CD4-positive, alpha-beta T cell (primary cell): ENCODE results near the gene MAGEA1. TPM values are rescaled to one million over a fixed set of nuclear protein-coding genes. Genes with fewer than 3 reads are reported as not detected.
"Not testable (repeated sequence)": the region's sequence is repeated elsewhere in the genome, so short reads cannot be mapped to it uniquely, and the experiment has no call there.

Experiments
- ATAC-seq: fragments of 200-7000 bp; cut with Tn5 transposase; one replicate; pipeline ENCODE4 v1.10.0; 2022; ENCODE audit warnings: mild to moderate bottlenecking; ENCODE audit not compliant: poor library complexity
- CTCF ChIA-PET: fragments of 350-600 bp; sonication (Branson Sonifier 250); formaldehyde crosslinking; loops from one replicate; lab custom pipeline; 2021; ENCODE audit warnings: antibody characterized with exemption, inconsistent platforms; lab: Charles Lee
- POLR2A ChIA-PET: fragments of 350-600 bp; sonication (Branson Sonifier 250); formaldehyde crosslinking; loops from one replicate; lab custom pipeline; 2021; ENCODE audit warnings: antibody characterized with exemption, inconsistent platforms; lab: Charles Lee
- DNase-seq, 14 experiments: peaks; one replicate each; pipeline ENCODE4 v3.0.0-alpha.2; 2013 to 2020; ENCODE audit warnings: mixed read lengths in 2 of 14
- H3K27ac ChIP-seq, 2 donors: one replicate each; pipeline versions ENCODE4 v1.5.1 to v1.7.0; 2013; ENCODE audit warnings: low read length in 2 of 2, low read depth in 1 of 2, mild to moderate bottlenecking in 1 of 2
- H3K27me3 ChIP-seq, 2 experiments: 1 replicate in 1 of 2; 2 replicates in 1 of 2; pipeline versions ENCODE4 v1.6.1 to v1.7.0; 2013; ENCODE audit warnings: low read length in 2 of 2, control low read depth in 1 of 2, mild to moderate bottlenecking in 1 of 2, moderate library complexity in 1 of 2; ENCODE audit not compliant: insufficient read depth in 2 of 2, control insufficient read depth in 1 of 2
- H3K36me3 ChIP-seq: one replicate; pipeline ENCODE4 v1.6.1; 2013; ENCODE audit warnings: low read length, control low read depth; ENCODE audit not compliant: insufficient read depth
- H3K4me1 ChIP-seq: one replicate; pipeline ENCODE4 v1.6.1; 2013; ENCODE audit warnings: low read length, control low read depth; ENCODE audit not compliant: insufficient read depth
- H3K4me3 ChIP-seq: one replicate; pipeline ENCODE4 v1.5.1; 2013; ENCODE audit warnings: mild to moderate bottlenecking, low read length, moderate library complexity
- H3K9me3 ChIP-seq, 2 experiments: 1 replicate in 1 of 2; 2 replicates in 1 of 2; pipeline versions ENCODE4 v1.6.1 to v1.7.0; 2013; ENCODE audit warnings: low read length in 2 of 2, mild to moderate bottlenecking in 2 of 2, control low read depth in 1 of 2, moderate library complexity in 1 of 2; ENCODE audit not compliant: control insufficient read depth in 1 of 2, insufficient read depth in 1 of 2
- H3K27ac Mint-ChIP-seq: one replicate; pipeline ENCODE4 v1.8.0; 2020; ENCODE audit warnings: mixed read lengths
- H3K27me3 Mint-ChIP-seq: one replicate; pipeline ENCODE4 v1.8.0; 2021; ENCODE audit warnings: mixed read lengths
- H3K36me3 Mint-ChIP-seq: one replicate; pipeline ENCODE4 v1.8.0; 2021; ENCODE audit warnings: low read depth, mixed read lengths
- H3K4me1 Mint-ChIP-seq: one replicate; pipeline ENCODE4 v1.8.0; 2021; ENCODE audit warnings: low read depth, mixed read lengths
- H3K4me3 Mint-ChIP-seq: one replicate; pipeline ENCODE4 v1.8.0; 2020; ENCODE audit warnings: mild to moderate bottlenecking, mixed read lengths
- H3K9me3 Mint-ChIP-seq: one replicate; pipeline ENCODE4 v1.8.0; 2020; ENCODE audit warnings: mixed read lengths
- CTCF ChIP-seq: fragments of 200-600 bp; IDR thresholded peaks from one replicate; pipeline ENCODE4 v1.8.0; 2022; ENCODE audit warnings: antibody characterized with exemption, mild to moderate bottlenecking
- intact Hi-C, 2 experiments: fragments of 100-400 bp; cut with DNase I in 1 of 2; cut with micrococcal nuclease in 1 of 2; formaldehyde crosslinking; loops; one replicate each; pipeline versions ENCODE4 v1.15.1 to v1.9.0; 2023 to 2025; cut with DNase I, micrococcal nuclease
- polyA plus RNA-seq, 2 donors: library from polyadenylated mRNA; unstranded; fragments of 120-200 nt; gene quantifications; one replicate each; pipeline ENCODE4 v1.2.1, GENCODE V29; 2013
- total RNA-seq, 174 experiments: library from RNA in 2 of 174; stranded (reverse) in 2 of 174; gene quantifications; one replicate each; pipeline ENCODE4 v1.2.3 and lab custom pipeline; 2021 to 2026

The MAGEA1 gene, protein sequence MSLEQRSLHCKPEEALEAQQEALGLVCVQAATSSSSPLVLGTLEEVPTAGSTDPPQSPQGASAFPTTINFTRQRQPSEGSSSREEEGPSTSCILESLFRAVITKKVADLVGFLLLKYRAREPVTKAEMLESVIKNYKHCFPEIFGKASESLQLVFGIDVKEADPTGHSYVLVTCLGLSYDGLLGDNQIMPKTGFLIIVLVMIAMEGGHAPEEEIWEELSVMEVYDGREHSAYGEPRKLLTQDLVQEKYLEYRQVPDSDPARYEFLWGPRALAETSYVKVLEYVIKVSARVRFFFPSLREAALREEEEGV
- total RNA-seq, result not detected
- polyA plus RNA-seq (2013, experiment 1 of 2), result not detected
- polyA plus RNA-seq (2013, experiment 2 of 2), result not detected
- 0 to 0.08 (median 0) reads per million in 172 experiments for total RNA-seq (lab: John Stamatoyannopoulos, UW)

GRCh38 chrX:153179131-153179530 lies at the start of gene MAGEA1:
MAGEA1 (plus strand) TSS chrX:153179284; CDS start chrX:153182390, 3,106 bp downstream.
- H3K27ac ChIP-seq, result no peak within 1 kb of the TSS
- CTCF ChIA-PET, result no interaction called here
- POLR2A ChIA-PET, result no interaction called here
- Mint-ChIP-seq H3K36me3 (no peaks in the 10 kb centered on the region), H3K9me3 (no peaks in the 10 kb centered on the region), H3K4me1 (no peaks in the 10 kb centered on the region), H3K27ac (no peak within 1 kb of the TSS), H3K4me3 (no peak within 1 kb of the TSS), H3K27me3 (no peaks in the 10 kb centered on the region)
- no peaks in the 10 kb centered on the region for H3K27me3 ChIP-seq
- H3K9me3 ChIP-seq, result no peaks in the 10 kb centered on the region
- H3K4me3 ChIP-seq, result no peak within 1 kb of the TSS
- TF ChIP-seq CTCF, result no peak
- no peaks in the 10 kb centered on the region for H3K4me1 ChIP-seq
- H3K36me3 ChIP-seq, result no peaks in the 10 kb centered on the region
- no peak for ATAC-seq
- intact Hi-C loops, result no loop called here
- no peak for DNase-seq

- H3K36me3 Mint-ChIP-seq, H3K36me3 ChIP-seq, POLR2A ChIA-PET, H3K27me3 ChIP-seq, H3K9me3 ChIP-seq, H3K27ac ChIP-seq, H3K9me3 Mint-ChIP-seq, DNase-seq, H3K4me1 Mint-ChIP-seq, intact Hi-C loops, H3K4me1 ChIP-seq, ATAC-seq, H3K4me3 Mint-ChIP-seq, H3K27ac Mint-ChIP-seq, H3K27me3 Mint-ChIP-seq, CTCF ChIA-PET, H3K4me3 ChIP-seq: not testable (repeated sequence)
Observed at GRCh38 chrX:153132924-153133323, 46.2 kb upstream of the MAGEA1 start.

- CTCF ChIA-PET, H3K27me3 ChIP-seq, H3K4me3 ChIP-seq, H3K36me3 ChIP-seq, H3K4me1 ChIP-seq, H3K27ac Mint-ChIP-seq, H3K4me3 Mint-ChIP-seq, H3K36me3 Mint-ChIP-seq, intact Hi-C loops, H3K27me3 Mint-ChIP-seq, ATAC-seq, DNase-seq, POLR2A ChIA-PET, H3K4me1 Mint-ChIP-seq, H3K9me3 Mint-ChIP-seq, H3K27ac ChIP-seq, H3K9me3 ChIP-seq: not testable (repeated sequence)
Observed at GRCh38 chrX:153139074-153139473, 40.0 kb upstream of the MAGEA1 start.

GRCh38 chrX:153146288-153146687 lies 32.8 kb upstream of the MAGEA1 start:
- POLR2A ChIA-PET, H3K4me1 ChIP-seq, H3K9me3 ChIP-seq, H3K27ac ChIP-seq, H3K9me3 Mint-ChIP-seq, H3K36me3 ChIP-seq, H3K27me3 ChIP-seq, H3K4me1 Mint-ChIP-seq, DNase-seq, H3K36me3 Mint-ChIP-seq, H3K4me3 Mint-ChIP-seq, CTCF ChIA-PET, intact Hi-C loops, H3K27ac Mint-ChIP-seq, H3K4me3 ChIP-seq, ATAC-seq, H3K27me3 Mint-ChIP-seq: not testable (repeated sequence)
